ENCODE data around the gene SLC4A4.

The SLC4A4 gene

DNA sequence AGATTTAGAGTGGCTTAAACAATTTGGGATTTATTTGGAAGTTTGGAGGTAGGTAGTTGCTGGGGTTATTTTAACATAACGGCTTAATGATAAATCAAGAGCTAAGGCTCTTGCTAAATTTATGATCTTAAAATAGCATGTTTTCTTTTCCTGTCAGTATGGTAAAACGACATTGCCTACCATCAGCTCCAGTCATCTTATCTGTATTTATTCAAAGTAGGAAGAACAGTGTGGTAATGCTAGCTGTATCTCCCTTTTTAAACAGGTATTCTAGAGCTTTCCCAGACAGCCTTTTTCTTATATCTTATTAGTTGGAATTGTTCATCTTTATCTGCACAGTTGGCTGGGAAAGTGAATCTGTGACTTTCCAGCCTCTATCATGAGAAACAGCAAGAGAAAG, 110.2 kb downstream of the SLC4A4 start:
- TF ChIP-seq ZBTB6 (tag by site-specific recombination; IDR thresholded peaks at IDR 0.05) = no peak
- TF ChIP-seq ZNF112 (tag by site-specific recombination; IDR thresholded peaks at IDR 0.05) = no peak
- TF ChIP-seq ZNF202 (tag by site-specific recombination; IDR thresholded peaks at IDR 0.05; ENCODE audit: borderline replicate concordance) = no peak
- no peak for TF ChIP-seq ZNF302 (tag by site-specific recombination; IDR thresholded peaks at IDR 0.05; ENCODE audit: low read depth)
- TF ChIP-seq ZNF341 (tag by site-specific recombination; IDR thresholded peaks at IDR 0.05; ENCODE audit: low read depth) = no peak

GRCh38 chr4:71449878-71450277, 111.1 kb downstream of the SLC4A4 start:
- no peak for TF ChIP-seq ZNF146 (tag by site-specific recombination; IDR thresholded peaks at IDR 0.05)
- no peak for TF ChIP-seq ZNF555 (tag by site-specific recombination; conservative IDR thresholded peaks at IDR 0.05)
- TF ChIP-seq ZNF202 (tag by site-specific recombination; IDR thresholded peaks at IDR 0.05; ENCODE audit: borderline replicate concordance) = no peak
- no peak for TF ChIP-seq ZNF140 (tag by site-specific recombination; IDR thresholded peaks at IDR 0.05)
- no peak for TF ChIP-seq ZNF426 (tag by site-specific recombination; IDR thresholded peaks at IDR 0.05)
- Histone ChIP-seq H3K36me3 (ENCODE audit: control insufficient read depth in 2 of 2, insufficient read depth in 1 of 2, low read length in 2 of 2) (no peaks in the 10 kb centered on the region), H3K9me3 (ENCODE audit: control insufficient read depth, insufficient read depth, low read depth, low read length) (no peaks in the 10 kb centered on the region), H3K4me1 (ENCODE audit: control insufficient read depth, insufficient read depth, low read length) (no peaks in the 10 kb centered on the region; the same call in 1 of the 2 replicates), H3K27ac (ENCODE audit: extremely low read depth, low read depth, low read length) (no peak overlapping the region), H3K4me3 (ENCODE audit: low read depth, low read length) (no peak overlapping the region)
- POLR2A ChIA-PET = no interaction called here
- CTCF ChIA-PET = no interaction called here

More for the DNA sequence above, 110.2 kb downstream of the SLC4A4 start:
- Histone ChIP-seq H3K9me3 (ENCODE audit: control insufficient read depth, insufficient read depth, low read depth, low read length) (no peaks in the 10 kb centered on the region), H3K36me3 (ENCODE audit: control insufficient read depth in 2 of 2, insufficient read depth in 1 of 2, low read length in 2 of 2) (no peaks in the 10 kb centered on the region), H3K4me3 (ENCODE audit: low read depth, low read length) (no peak overlapping the region), H3K27ac (ENCODE audit: extremely low read depth, low read depth, low read length) (no peak overlapping the region), H3K4me1 (ENCODE audit: control insufficient read depth, insufficient read depth, low read length) (no peaks in the 10 kb centered on the region; the same call in 1 of the 2 replicates)
- ChIA-PET POLR2A (no interaction called here), CTCF (no interaction called here)

DNA sequence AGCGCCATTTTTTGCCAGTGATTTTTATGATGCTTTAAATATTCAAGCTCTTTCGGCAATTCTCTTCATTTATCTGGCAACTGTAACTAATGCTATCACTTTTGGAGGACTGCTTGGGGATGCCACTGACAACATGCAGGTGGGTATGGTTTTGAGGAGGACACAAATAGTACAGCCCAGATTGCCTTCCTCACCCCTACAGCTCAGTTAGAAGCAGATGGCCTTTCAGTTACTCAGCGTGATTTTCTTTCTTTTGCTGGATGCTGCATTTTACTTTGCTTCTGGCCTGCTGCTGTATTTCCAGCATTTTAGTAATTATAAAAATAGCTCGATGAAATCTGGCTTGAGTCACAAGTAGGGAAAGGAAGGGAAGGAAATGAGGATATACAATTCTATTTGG, 114.7 kb downstream of the SLC4A4 start:
- Histone ChIP-seq H3K9me3 (ENCODE audit: control insufficient read depth, insufficient read depth, low read depth, low read length) (no peaks in the 10 kb centered on the region), H3K4me3 (ENCODE audit: low read depth, low read length) (no peak overlapping the region), H3K4me1 (ENCODE audit: control insufficient read depth, insufficient read depth, low read length) (no peaks in the 10 kb centered on the region), H3K27ac (ENCODE audit: extremely low read depth, low read depth, low read length) (no peak overlapping the region), H3K36me3 (ENCODE audit: control insufficient read depth in 2 of 2, insufficient read depth in 1 of 2, low read length in 2 of 2) (no peaks in the 10 kb centered on the region)
- TF ChIP-seq, protein P1, sequence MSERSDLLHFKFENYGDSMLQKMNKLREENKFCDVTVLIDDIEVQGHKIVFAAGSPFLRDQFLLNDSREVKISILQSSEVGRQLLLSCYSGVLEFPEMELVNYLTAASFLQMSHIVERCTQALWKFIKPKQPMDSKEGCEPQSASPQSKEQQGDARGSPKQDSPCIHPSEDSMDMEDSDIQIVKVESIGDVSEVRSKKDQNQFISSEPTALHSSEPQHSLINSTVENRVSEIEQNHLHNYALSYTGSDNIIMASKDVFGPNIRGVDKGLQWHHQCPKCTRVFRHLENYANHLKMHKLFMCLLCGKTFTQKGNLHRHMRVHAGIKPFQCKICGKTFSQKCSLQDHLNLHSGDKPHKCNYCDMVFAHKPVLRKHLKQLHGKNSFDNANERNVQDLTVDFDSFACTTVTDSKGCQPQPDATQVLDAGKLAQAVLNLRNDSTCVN (tag by site-specific recombination; optimal IDR thresholded peaks at IDR 0.05) = no peak
- no peak for TF ChIP-seq ZNF510 (tag by site-specific recombination; IDR thresholded peaks at IDR 0.05; ENCODE audit: insufficient replicate concordance)
- TF ChIP-seq, protein P2, sequence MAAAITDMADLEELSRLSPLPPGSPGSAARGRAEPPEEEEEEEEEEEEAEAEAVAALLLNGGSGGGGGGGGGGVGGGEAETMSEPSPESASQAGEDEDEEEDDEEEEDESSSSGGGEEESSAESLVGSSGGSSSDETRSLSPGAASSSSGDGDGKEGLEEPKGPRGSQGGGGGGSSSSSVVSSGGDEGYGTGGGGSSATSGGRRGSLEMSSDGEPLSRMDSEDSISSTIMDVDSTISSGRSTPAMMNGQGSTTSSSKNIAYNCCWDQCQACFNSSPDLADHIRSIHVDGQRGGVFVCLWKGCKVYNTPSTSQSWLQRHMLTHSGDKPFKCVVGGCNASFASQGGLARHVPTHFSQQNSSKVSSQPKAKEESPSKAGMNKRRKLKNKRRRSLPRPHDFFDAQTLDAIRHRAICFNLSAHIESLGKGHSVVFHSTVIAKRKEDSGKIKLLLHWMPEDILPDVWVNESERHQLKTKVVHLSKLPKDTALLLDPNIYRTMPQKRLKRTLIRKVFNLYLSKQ (tag by site-specific recombination; IDR thresholded peaks at IDR 0.05; ENCODE audit: borderline replicate concordance) = no peak
- TF ChIP-seq ZNF311 (tag by site-specific recombination; IDR thresholded peaks at IDR 0.05; ENCODE audit: borderline replicate concordance) = no peak
- TF ChIP-seq ZNF530 (tag by site-specific recombination; IDR thresholded peaks at IDR 0.05; ENCODE audit: low read depth) = no peak
- no peak for TF ChIP-seq ZNF529 (tag by site-specific recombination; IDR thresholded peaks at IDR 0.05; ENCODE audit: insufficient replicate concordance)
- TF ChIP-seq ZNF23 (tag by site-specific recombination; IDR thresholded peaks at IDR 0.05; ENCODE audit: borderline replicate concordance) = no peak
- ChIA-PET POLR2A (no interaction called here), CTCF (no interaction called here)

All from HEK293 (cell line).